ENCODE measurements around the gene PTGS1.

The PTGS1 gene

GRCh38 chr9:122374885-122375420, 4.1 kb downstream of the PTGS1 start:
- no peak for DNase-seq (ENCODE audit: low spot score)

GRCh38 chr9:122376796-122377195, 6.0 kb downstream of the PTGS1 start:
- no peak for DNase-seq (ENCODE audit: low spot score)

DNA sequence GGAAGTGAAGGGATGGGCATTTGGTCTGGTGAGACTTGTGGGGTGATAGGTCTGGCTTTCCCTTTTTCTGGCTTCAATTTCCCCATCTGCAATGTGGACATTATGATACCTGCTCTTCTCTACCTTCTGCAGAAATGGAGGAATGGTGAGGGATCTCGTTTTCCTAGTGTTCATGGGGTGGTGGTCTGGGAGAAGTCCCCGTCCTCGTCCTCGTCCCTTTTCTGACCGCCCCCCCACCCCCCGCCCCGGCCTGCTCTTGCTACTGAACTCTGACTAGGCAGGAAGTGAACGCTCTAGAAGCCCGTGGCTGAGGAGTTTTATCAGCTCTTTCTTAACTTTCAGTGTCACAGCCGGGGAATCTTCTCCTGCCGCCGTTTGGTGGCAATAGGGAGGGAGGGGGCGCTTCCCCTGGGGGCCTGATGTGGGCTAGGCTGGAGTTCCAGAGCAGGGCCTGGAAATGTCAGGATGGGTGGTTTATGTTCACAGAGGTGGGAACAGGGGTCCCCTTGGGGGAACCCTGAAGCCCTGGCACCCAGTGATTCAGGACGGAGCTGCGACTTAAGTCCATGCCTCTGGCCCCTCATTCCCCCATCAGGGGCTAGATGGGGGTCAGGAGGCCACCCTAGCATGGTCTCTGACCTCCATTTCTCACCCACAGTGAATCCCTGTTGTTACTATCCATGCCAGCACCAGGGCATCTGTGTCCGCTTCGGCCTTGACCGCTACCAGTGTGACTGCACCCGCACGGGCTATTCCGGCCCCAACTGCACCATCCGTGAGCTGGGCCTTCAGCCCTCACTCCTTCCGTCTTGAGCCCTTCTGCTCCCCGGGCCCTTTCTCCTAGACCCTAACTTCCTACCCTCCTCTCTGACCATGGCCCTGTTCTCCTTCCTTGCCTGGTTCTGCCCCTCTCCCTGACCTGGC, 6.7 kb downstream of the PTGS1 start:
- no peak for DNase-seq (ENCODE audit: low spot score)

GRCh38 chr9:122378236-122378635, 7.4 kb downstream of the PTGS1 start:
- no peak for DNase-seq (ENCODE audit: low spot score)

DNA sequence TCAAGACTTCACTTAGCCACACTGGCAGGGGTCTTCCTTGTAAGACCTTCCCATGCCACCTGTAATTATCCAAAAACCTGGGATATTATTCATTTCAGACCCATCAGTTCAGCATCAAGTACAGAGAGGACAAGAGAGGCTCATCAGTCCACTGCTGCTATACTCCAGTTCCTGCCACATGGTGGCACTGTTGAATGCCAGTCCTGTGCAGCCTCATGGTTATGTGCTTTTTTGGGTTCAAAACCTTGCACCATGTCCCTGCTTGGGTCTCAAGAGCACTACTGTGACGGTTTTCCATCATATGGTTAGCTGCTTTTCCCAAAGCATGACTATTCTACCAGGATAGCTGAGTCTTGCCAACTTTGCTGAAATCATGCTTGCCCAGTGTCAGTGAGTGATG, 8.5 kb downstream of the PTGS1 start:
- peak; percentile 45 for DNase-seq (ENCODE audit: low spot score)

DNA sequence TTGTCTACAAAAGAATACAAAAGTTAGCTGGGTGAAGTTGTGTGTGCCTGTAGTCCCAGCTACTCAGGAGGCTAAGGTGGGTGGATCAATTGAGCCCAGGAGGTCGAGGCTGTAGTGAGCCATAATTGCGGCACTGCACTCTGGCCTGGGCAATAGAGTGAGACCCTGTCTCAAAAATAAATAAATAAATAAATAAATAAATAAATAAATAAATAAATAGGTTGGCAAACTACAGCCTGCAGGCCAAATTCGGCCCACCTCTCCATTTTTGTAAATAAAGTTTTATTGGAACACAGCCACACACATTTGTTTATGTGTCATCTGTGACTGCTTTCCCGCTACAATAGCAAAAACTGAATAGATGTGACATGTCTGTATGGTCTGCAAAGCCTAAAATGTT, 9.5 kb downstream of the PTGS1 start:
- DNase-seq (ENCODE audit: low spot score): no peak

- no peak for DNase-seq (ENCODE audit: low spot score)
Measured at GRCh38 chr9:122381206-122381950, 10.6 kb downstream of the PTGS1 start.

- DNase-seq (ENCODE audit: low spot score): no peak
Measured at GRCh38 chr9:122382901-122383850, 12.4 kb downstream of the PTGS1 start.

DNA sequence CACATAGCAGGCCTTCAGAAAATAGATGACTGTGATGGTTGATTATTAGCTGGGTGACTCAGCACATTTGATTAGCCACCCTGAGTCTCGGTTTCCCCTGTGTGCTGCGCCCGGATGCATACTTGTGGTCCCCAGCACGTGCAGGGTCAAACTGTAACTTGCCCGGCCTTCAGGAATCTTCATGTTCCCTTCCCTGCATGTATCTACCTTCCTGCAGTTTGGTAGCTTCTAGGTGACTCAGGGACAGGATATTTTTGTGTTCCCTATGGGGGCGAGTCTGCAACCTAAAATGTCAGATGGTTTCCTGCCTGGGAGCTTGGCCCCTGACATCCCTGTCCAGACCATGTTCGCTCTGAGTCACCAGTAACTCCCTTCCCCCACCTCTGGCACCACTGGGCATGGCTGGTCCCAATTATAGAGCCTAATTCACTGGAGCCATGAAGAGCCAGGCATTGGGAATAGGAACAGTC, 13.2 kb downstream of the PTGS1 start:
- DNase-seq (ENCODE audit: low spot score): no peak

GRCh38 chr9:122386311-122386872, 15.6 kb downstream of the PTGS1 start:
- no peak for DNase-seq (ENCODE audit: low spot score)

DNA sequence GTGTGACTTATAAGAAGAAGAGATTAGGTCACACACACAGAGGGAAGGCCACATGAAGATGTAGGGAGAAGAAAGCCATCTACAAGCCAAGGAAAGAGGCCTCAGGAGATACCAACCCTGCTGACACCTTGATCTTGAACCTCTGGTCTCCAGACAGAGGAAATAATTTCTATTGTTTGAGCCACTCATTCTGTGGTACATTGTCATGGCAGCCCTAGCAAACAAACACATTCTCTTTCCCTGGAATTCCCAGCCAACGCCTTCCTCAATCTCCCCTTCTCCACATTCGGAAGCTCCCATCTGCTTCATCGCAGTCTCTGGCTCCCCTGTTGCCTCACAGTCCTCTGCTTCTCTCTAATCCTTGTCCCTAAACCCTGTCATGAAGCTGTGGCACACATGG, 16.7 kb downstream of the PTGS1 start:
- DNase-seq (ENCODE audit: low spot score): no peak

DNA sequence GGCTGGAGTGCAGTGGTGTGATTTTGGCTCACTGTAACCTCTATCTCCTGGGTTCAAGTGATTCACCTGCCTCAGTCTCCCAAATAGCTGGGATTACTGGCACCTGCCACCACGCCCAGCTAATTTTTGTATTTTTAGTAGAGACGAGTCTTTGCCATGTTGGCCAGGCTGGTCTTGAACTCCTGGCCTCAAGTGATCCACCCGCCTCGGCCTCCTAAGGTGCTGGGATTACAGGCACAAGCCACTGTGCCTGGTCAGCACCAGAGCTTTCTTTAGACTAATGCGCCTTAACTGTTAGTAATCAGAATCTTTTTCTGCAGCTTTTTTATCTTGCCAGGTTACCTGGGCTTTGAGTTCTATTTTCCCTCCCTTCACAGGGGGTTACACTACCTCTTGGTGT, 18.4 kb downstream of the PTGS1 start:
- no peak for DNase-seq (ENCODE audit: low spot score)

DNA sequence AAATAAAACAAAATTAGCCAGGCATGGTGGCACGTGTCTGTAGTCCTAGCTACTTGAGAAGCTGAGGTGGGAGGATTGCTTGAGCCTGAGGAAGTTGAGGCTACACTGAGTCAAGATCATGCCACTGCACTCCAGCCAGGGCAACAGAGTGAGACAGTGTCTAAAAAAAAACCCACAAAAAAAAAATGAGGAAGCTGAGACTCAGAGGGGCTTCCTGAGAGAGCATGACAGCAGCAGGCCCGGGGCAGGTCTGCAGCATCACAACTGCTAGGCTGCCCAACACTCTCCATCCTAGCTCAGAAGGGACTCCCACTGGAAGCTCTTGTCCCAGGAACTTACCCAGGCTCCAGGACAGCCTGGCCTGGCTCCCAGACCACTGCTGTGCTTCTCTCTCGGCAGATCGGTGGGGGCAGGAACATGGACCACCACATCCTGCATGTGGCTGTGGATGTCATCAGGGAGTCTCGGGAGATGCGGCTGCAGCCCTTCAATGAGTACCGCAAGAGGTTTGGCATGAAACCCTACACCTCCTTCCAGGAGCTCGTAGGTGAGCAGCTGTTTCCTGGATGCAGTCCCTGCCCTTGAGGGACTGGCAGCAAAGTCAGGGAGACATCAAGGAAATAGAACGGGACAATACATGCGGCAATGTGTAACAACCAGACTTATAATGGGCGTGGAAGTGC, 19.1 kb downstream of the PTGS1 start:
- DNase-seq (ENCODE audit: low spot score): peak; percentile 67

DNA sequence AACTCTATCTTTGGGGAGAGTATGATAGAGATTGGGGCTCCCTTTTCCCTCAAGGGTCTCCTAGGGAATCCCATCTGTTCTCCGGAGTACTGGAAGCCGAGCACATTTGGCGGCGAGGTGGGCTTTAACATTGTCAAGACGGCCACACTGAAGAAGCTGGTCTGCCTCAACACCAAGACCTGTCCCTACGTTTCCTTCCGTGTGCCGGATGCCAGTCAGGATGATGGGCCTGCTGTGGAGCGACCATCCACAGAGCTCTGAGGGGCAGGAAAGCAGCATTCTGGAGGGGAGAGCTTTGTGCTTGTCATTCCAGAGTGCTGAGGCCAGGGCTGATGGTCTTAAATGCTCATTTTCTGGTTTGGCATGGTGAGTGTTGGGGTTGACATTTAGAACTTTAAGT, 21.5 kb downstream of the PTGS1 start:
- no peak for DNase-seq (ENCODE audit: low spot score)

- DNase-seq (ENCODE audit: low spot score): no peak
Measured at GRCh38 chr9:122392714-122393113, 21.9 kb downstream of the PTGS1 start.

DNA sequence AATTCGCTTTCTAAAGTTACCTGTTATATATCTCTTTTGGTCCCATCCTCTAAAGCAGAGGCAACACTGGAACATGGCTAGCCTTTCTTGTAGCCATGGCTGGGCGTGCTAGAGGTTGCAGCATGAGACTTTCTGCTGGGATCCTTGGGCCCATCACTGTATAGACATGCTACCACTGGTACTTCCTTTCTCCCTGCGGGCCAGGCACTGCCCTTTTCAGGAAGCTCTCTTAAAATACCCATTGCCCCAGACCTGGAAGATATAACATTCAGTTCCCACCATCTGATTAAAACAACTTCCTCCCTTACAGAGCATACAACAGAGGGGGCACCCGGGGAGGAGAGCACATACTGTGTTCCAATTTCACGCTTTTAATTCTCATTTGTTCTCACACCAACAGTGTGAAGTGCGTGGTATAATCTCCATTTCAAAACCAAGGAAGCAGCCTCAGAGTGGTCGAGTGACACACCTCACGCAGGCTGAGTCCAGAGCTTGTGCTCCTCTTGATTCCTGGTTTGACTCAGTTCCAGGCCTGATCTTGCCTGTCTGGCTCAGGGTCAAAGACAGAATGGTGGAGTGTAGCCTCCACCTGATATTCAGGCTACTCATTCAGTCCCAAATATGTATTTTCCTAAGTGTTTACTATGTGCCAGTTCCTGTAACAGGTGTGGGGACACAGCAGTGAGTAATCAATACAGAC, 22.6 kb downstream of the PTGS1 start:
- DNase-seq (ENCODE audit: low spot score): no peak

DNA sequence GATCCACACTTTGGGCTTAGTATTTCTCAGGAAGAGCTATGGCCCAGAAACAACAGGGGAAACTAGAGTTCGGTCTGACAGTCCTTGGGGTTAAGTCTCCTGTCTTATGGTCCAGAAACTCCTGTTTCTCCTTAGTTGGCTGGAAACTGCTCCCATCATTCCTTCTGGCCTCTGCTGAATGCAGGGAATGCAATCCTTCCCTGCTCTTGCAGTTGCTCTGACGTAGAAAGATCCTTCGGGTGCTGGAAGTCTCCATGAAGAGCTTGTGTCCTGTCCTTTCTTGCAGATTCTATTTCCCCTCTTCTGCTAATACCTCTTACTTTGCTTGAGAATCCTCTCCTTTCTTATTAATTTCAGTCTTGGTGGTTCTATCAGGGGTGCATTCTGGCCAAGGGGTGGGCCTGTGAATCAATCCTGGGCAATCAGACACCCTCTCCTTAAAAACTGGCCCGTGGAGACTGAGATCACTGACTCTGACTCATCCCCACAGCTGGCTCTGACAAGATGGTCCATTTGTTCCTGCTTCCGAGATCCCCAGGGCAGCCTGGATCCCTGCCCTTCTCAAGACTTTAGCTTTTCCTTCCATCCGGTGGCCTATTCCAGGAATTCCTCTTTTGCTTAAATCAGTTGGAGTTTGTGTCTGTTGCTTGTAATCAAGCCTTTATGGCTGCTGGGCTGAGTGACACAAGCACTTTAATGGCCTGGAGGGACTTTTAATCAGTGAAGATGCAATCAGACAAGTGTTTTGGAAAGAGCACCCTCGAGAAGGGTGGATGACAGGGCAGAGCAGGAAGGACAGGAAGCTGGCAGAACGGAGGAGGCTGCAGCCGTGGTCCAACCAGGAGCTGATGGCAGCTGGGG, 23.7 kb downstream of the PTGS1 start:
- DNase-seq (ENCODE audit: low spot score): no peak

GRCh38 chr9:122396614-122397148, 25.9 kb downstream of the PTGS1 start:
- DNase-seq (ENCODE audit: low spot score): no peak

DNA sequence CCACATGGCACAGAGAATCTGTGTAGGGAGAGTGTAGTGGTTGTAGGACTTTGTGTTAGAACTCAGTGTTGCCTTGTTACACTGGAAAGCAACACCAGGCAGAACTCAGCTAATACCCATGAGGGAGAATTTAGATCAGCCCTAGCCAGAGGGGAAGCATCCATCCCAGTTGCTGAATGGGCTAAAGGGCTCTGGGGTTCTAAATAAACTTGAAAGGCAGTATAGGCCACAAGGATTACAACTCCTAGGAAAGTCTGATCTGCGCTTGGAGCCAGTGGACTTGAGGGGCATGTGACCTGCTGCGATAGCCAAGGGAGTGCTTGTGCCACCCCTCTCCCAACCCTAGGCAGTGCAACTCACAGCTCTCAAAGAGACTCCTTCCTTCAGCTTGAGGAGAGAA, 26.9 kb downstream of the PTGS1 start:
- DNase-seq (ENCODE audit: low spot score): no peak

Measured in NAMALWA (cell line).